Stimulated activated CD8-positive, alpha-beta memory T cell treated with anti-CD3 and anti-CD28 coated beads, Interleukin-4, amount 100 ng/mL, for 24 hours (primary cell): Measurements from ENCODE around the gene DMD.
"Not testable (repeated sequence)": the region's sequence is repeated elsewhere in the genome, so short reads cannot be mapped to it uniquely, and the experiment has no call there.

Source experiments
- DNase-seq: peaks from one replicate; pipeline ENCODE4 v3.0.0-alpha.2; 2020; ENCODE audit warnings: low read depth

Gene DMD

DNA sequence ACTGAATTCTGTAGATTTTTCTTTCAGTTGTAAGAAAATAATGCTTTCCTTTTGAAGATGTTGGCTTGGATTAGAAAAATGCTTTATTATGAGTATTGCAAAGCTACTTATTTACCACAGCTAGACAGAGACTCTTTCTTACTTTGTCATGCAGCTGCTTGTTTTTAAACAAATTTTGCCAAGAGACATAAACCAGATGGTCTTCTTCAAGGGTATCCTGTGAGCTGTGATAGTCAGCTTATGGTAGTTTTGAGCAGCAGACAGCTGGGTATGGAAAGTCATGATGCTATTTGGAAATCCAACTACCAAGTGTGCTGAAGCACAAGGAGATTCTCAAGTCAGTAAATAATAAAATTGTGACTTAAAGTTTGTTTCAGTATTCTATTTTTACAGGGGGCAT is 941.5 kb downstream of the DMD start:
- no peak for DNase-seq

DNA sequence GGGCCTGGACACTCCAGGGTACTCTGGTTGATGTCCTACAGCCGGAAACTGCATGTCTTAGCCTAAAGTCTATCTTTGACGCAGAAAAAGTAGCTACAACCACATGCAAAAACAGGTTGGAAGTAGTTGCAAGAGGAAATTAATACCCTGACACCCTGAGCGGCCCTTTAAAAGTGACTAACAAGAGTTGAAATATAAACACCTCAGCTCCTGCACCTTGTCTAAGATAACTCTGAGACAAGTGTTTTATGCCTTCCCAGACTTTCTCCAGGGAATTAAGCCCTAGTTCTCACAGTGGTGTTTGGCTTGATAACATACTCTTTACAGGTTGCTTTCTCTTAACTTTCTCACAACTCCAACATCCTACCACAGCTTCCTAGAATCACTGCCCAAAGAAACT is 943.1 kb downstream of the DMD start:
- DNase-seq, result no peak

DNA sequence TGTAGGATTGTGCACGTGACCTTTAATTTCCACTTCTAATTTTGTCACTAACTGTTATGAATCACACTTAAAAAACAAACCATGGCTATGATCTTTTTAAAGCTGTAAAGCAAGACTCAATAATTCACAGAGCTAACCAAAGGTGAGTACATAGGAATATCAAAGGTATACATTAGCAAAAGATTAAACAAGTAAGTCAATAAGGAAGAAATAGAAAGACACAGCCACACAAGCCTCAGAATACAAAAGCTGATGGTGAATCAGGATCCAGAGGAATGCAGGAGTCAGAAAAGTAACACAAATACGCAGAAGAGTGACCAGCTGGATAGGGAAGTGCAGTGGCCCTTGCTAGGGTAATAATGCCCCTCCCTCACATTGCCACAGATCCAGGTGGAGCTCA is 943.6 kb downstream of the DMD start:
- no peak for DNase-seq

DNA sequence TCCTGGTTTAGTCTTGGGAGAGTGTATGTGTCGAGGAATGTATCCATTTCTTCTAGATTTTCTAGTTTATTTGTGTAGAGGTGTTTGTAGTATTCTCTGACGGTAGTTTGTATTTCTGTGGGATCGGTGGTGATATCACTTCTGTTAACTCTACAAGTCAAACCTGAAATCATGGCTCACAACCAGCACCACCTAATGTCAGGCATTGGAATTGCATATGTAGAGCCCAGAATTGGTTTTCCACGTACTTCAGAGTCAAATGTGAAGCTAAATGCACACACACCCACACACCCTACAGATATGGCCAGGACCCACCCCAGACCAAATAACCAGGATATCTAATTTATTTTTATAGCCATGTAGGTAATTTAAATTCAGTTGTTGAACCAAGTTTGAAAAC is 964.7 kb downstream of the DMD start:
- DNase-seq, result not testable (repeated sequence)

DNA sequence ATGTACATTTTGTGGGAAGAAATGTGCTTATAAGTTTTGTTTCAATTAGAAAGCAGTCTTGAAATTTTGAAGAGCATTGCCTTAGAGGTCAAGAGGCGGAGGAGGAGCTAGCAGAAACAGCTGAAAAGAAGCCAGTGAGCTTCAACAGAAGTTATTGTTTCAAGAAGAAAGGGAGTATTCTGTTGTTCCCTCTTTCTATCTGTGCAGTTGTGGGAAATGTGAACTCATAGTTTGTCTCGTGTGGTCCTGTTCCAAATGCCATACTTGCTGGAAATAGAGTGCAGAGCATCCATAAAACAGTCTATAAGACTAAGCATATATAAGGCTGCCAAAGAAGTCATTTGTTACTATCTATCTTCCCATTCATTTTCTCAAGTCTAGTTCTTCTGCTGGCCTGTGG is 1015.7 kb downstream of the DMD start:
- DNase-seq, result no peak

DNA sequence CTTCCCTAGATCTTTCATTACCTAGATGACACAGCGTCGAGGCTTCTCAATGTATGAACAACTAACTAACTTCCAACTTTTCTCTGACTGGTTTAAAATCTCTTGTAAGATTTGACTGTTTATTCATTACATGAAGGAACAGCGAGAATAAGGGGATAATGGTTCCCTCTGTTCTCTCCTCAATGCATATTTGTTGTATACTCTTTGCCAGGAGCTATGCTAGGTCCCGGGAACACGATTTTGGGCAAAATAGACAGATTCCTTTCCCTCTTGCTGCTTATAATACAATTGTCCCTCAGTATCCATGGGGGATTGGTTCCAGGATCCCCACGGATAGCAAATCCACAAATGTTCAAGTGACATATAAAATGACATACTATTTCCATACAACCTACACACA is 1020.0 kb downstream of the DMD start:
- no peak for DNase-seq

DNA sequence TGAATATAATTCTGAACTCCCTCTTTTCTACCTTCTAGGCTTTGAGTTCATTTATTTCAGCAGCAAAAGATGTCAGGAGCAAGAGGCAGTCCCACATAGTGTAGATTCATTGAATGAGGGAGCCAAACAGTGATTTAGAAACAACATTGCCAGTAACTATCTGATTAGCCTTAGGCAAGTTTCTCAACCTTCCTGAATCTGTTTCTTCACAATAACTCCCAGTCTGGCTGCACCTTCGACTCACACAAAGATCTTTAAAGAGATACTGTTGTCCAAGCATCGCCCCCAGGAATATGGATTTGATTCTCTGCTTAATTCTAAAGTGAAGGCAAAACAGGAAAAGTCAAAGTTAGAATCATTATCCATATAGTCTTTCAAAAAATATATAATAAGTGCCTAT is 1026.2 kb downstream of the DMD start:
- DNase-seq, result no peak

DNA sequence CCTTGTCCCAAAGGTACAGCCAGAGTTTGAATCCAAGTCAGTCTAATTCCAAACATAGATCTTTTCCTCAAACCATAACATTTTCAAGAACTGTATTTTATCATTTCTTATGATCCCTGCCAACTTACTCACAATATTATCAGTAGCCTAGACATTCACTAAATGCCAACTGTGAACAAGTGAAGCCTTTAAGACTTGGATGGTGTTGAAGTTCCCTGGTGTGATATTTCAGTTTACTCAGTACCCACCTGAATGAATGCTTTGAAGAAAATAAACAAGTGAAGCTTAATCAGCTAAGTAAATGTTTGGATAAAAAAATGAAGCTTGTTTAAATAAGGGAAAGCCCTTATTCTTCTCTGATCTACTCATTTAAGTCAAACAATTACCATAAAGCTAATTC is 1028.3 kb downstream of the DMD start:
- DNase-seq, result no peak

DNA sequence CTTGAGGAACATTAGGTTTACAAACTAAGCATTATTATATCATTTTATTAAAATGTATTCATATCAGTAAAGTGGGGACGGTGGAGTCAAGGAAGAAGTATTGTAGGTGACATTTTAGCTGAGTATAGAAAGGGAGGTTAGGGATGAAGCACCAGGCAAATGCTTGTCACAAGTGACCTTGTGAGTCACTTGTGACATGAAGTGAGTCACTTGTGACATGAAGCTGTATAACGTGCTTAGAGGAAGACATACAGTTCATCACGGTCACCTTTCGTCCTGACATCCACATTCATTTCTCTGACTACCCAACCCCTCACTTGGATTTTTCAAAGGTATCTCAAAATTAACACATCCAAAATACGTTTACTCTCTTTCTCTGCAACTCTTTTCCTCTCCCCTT is 1034.8 kb downstream of the DMD start:
- DNase-seq, result no peak

DNA sequence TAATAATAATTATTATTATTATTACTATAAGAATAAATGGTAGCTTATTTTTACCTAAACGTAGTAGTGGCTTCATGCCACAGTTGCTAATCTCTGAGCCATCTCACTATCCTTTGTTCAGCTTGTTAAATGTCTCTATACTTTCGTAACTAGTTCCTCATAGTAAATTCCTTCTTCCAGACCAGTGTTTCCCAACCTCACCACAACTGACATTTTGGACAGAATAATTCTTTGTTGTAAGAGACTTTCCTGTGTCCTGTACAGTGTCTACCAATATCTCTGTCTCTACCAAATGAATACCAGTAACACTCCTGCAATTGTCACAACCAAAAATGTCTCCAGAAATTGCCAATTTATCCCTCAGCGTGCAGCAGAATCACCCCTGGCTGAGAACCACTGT is 1040.9 kb downstream of the DMD start:
- no peak for DNase-seq

DNA sequence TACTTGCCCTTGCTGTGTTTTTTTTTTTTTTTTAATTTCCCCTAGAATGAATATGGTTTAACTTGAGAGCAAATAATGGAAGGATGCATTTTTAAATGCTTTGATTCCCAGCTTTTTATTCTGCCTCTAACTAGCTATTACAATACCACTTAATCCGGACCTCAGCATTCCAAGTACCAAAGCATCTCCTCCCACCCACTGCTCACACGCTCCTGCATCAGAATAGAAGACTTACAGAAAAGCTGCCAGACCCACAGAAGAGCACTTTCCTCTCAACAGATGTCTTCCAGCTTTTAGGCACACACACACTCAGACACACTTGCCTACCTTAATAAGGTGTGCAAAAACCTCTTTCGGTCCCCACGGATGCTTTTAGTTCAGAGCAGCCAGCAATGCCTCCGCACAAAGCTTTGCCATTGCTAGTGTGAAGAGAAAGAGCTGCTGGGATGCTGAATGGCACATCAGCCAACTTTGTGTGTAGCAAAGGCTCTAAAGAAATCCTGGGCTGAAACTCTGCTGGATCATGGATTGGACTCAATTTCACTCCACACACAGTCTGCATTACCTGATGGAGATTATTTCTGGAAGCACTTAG is 1056.2 kb downstream of the DMD start:
- no peak for DNase-seq

DNA sequence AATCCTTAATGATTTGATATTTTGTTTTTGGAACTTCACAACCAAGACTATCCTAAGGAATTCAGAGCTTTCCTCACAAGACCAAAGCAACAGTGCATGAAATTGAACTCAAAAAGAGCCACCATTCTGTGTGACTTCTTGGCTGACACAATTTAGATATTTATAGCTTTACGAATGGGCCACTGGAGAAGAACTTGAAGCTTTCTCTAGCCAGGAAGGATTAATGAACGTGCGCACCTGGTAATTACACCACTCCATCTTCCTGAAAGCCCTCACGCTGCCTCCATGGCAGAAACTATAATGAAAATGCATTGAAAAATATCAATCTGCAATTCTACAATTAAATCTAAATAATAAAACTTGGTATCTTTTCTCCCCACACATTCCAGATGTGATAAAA is 1057.8 kb downstream of the DMD start:
- no peak for DNase-seq

DNA sequence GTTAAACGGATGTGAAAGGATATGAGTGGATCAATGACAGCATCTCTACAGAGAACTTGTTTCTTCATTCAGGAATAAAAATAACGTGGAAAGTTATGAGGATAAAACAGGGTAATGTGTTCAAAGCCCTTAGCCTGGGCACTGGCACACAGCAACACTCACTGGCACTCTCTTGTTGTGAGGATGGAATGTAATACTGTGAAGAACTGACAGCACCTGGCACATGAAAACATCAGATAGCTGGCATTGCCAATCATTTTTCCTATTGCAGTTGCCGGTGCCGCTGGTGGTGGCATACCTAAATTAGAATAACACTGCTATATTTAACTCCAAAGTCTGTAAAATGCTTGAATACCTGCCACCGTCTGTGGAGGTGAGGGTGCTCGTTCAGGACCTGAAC is 1061.2 kb downstream of the DMD start:
- DNase-seq, result no peak

DNA sequence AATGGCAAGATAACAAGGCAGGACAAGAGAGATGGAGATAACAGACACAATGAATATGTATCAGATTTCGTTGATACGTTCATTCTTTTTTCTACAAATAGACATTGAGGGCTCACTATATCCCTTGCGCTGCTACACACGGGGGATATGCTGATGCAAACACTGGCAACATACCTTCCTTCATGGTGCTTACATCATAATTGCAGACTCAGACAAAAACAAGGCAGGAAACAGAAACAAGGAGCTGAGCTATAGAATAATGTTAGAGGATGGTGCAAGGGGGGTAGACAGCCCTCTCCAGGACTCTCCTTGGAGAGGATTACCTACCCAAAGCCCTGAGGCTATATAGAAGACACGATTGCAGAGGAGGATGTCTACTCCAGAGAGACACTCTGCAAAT is 1069.5 kb downstream of the DMD start:
- DNase-seq, result no peak

DNA sequence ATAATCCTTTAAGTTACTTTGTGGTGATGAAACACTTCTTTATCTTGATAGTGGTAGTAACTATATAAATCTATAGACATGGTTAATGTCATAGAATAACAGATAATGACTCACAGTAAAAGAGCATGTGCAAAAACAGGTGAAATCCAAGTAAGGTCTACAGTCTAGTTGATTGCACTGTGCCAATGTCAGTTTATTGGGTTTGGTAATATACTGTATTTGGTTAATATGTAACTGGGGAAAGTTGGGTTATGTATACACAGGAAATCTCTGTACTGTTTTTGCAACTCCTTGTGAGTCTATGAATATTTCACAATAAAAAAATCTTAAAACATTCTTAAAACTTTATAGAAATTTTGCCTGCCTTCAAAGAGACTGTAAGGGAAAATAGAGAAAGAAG is 1071.9 kb downstream of the DMD start:
- DNase-seq, result no peak

DNA sequence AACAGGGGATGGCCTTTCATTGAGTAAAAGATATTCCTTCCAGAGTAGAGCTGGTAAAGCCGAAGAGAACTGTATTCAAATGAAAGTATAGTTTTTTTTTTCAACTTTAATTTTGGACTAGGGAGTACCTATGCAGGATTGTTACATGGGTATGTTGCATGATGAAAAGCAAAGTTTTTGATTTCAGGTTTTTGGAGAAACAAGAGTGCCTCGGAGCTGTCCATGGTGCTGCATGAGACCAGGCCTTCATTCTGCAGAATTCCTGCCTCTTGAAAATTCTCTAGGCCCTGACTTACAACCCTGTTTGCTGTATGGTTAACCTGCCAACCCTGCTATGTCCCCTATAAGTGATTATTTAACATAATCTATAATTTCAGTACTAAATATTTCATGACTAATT is 1073.8 kb downstream of the DMD start:
- no peak for DNase-seq

DNA sequence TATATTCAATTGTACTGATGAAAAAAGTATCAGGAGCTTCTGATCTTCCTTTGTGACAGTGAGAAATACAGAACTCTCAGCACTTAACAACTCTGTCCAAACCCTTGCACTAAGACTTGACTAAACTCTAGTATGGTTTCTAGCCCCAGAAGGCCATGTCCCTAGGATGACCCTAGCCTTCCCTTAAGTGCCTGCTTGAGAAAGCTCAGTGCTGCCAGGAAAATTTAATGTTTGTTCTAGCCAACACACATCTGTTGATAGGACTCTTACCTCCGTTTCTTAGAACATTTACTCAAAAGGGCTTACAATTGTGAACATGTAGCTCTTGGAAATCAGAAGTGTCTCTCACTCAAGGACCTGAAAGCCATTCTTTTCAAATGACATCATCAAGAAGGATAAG is 1084.4 kb downstream of the DMD start:
- no peak for DNase-seq

DNA sequence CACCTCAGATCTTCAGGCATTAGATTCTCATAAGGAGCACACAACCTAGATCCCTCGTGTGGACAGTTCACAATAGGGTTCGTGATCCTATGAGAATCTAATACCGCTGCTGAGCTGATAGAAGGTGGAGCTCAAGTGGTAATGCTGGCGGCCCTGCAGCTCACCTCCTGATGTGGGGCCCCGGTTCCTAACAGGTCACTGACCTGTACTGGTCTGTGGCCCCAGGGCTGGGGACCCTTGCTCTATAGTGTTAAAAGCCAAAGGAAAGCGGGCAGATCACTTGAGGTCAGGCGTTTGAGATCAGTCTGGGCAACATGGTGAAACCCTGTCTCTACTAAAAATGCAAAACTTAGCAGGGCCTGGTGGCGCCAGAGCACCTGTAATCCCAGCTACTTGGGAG is 1092.5 kb downstream of the DMD start:
- no peak for DNase-seq

DNA sequence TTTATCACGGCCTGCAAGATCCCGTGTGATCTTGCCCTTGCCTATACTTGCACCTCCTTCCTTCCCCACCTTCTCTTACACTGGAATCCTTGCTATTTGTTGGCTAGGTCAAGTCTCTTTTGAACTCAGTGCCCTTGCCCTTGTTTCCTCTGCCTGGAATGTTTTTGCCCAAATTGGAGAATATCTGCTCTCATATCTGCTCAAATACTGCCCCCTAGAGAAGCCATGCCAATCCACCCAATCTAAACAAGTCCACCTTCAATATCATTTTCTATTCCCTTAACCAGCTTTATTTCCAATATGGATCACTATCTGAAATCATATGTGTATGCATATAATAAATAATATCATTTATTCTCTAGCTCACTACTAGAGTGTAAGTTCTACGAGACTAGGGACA is 1095.3 kb downstream of the DMD start:
- DNase-seq, result no peak

DNA sequence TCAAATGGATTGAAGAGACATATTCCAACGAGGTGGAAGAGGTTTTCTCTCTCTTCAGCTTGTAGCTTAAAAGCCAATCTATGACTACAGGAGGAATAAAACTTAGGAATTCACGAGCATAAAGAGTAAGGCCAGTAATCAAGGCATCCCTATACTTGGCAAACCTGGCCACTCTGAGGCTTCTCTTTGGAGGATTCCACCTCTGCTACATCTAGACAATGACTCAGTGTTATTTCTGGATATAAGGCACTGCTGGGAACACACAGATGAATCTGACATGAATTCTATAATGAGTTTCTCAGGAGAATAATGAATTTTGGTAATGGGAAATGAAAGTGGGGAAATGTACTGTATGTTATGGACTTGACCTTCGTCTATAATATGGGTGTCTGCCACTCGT is 1123.7 kb downstream of the DMD start:
- DNase-seq, result no peak

DNA sequence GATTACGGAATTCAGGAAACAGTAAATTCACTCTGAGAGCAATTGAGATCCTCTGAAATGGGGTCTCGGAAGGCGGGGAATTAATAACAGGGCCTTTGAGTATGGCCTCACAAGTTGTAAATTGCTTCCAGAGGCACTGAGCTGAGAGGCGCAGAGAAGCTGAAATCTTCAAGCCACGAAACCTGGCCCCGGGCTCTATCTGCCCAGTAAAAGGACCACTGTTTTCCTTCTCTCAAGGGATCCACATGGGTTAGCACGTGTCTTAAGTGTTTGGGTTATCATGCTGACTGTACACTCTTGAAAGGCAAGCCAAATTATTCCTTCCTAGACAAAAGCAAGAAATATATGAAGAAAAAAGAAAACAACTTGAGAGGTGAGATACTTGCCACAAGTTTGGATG is 1126.6 kb downstream of the DMD start:
- DNase-seq, result no peak

DNA sequence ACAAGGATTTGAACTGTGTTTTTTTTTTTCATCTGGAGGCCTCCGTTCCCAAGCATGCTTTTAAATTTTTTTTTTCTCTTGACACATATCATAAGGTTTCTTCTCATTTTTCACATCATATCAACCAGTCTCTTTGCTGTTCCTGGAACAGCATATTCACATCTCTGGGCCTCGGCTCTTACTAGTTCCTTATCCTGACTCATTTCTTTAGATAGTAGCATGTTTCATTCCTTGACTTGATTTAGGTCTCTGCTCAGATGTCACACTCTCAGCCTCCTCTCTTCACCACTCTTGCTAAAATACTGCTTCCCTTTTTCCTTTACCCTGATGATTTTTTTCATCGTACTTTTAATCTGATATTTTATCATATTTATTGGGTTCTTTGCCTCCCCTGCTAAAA is 1163.1 kb downstream of the DMD start:
- DNase-seq, result no peak

DNA sequence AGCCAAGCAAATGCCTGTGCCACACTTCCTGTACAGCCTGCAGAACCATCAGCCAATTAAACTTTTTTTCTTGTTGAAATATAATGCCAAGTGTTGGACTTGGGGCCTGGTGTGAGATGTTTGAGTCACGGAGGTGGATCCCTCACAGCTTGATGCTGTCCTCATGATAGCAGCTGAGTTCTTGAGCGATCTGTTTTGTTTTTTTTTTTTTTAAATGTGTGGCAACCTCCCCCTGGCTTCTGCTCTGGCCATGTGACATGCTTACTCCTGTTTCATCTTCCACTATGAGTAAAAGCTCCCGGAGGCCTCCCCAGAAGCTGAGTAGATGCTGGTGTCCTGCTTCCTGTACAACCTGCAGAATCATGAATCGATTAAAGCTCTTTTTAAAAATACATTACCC is 1166.2 kb downstream of the DMD start:
- no peak for DNase-seq

DNA sequence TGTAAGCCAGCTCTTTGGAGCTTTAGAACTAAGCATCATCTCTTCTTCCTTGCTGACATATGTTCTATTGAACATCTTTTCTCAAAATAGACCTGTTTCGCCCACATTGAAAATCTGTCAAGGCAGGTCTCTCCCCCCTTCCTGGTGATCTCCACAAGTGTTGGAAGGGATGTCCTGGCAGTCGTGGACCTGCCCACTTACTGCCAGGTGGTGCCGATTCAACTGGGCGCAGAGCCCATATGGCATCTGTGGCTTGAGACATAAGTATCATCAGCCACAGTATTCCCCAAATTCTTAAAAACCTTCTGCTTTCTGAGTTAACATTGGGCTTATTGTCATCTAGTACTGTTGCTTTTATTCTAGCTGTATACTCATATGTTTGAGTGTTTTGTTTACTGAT is 1170.2 kb downstream of the DMD start:
- no peak for DNase-seq

DNA sequence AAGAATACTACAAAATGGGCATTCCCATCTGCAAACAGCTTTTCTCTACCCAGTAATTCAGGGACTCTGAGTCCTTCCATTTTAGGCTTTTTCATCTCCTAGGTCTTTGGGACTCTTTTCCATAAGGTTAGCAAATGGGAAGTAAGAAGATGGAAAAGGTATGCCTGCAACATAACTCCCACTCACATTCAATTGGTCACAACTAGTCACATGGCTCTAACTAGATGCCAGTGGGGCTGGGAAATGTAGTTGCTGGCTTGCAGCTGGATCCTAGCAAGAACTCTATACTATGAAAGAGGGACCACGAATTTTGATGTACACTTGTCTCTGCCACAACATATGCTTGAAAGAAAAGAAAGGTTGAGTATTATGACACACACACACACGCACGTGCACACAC is 1184.6 kb downstream of the DMD start:
- DNase-seq, result no peak
